CD4-positive, CD25-positive, alpha-beta regulatory T cell (primary cell): ENCODE data around the gene RGS19. TPM values are rescaled to one million over a fixed set of nuclear protein-coding genes. Genes with fewer than 3 reads are reported as not detected.
A peak's percentile ranks its signal among the peaks of the same experiment; 100 is the strongest.
"Not testable (repeated sequence)": the region's sequence is repeated elsewhere in the genome, so short reads cannot be mapped to it uniquely, and the experiment has no call there.

Experiments used
- ATAC-seq, 2 donors: fragments of 150-1000 bp; cut with Tn5 transposase; one replicate each; pipeline ENCODE4 v1.10.0; 2021; ENCODE audit warnings: low read depth in 2 of 2, moderate number of reproducible peaks in 2 of 2, moderate library complexity in 1 of 2
- DNase-seq, 3 donors: peaks; one replicate each; pipeline versions ENCODE4 v3.0.0 to v3.0.0-alpha.2; 2012 to 2022; ENCODE audit warnings: mixed read lengths in 1 of 3
- H3K27ac ChIP-seq: one replicate; pipeline ENCODE4 v1.7.0; 2013; ENCODE audit warnings: mild to moderate bottlenecking, low read length; ENCODE audit not compliant: insufficient read depth, poor library complexity, severe bottlenecking
- H3K27me3 ChIP-seq: one replicate; pipeline ENCODE4 v1.7.0; 2013; ENCODE audit warnings: low read length; ENCODE audit not compliant: control insufficient read depth, insufficient read depth
- H3K36me3 ChIP-seq: one replicate; pipeline ENCODE4 v1.7.0; 2013; ENCODE audit warnings: mild to moderate bottlenecking, low read length, moderate library complexity; ENCODE audit not compliant: control insufficient read depth, insufficient read depth
- H3K4me1 ChIP-seq: 2 replicates; pipeline ENCODE4 v1.7.0; 2013; ENCODE audit warnings: mild to moderate bottlenecking, low read length; ENCODE audit not compliant: insufficient read depth, control insufficient read depth, poor library complexity, severe bottlenecking
- H3K4me3 ChIP-seq: one replicate; pipeline ENCODE4 v1.7.0; 2013; ENCODE audit warnings: low read depth, mild to moderate bottlenecking, low read length, moderate library complexity
- H3K9me3 ChIP-seq, 2 experiments: 1 replicate in 1 of 2; 2 replicates in 1 of 2; pipeline ENCODE4 v1.7.0; 2013; ENCODE audit warnings: low read length in 2 of 2, mild to moderate bottlenecking in 1 of 2, moderate library complexity in 1 of 2; ENCODE audit not compliant: control insufficient read depth in 2 of 2
- H3K27ac Mint-ChIP-seq, 3 donors: one replicate each; pipeline ENCODE4 v1.8.0; 2020 to 2022; ENCODE audit warnings: mild to moderate bottlenecking in 3 of 3, mixed read lengths in 3 of 3, moderate library complexity in 2 of 3
- H3K27me3 Mint-ChIP-seq: one replicate; pipeline ENCODE4 v1.8.0; 2022; ENCODE audit warnings: mild to moderate bottlenecking, mixed read lengths
- H3K36me3 Mint-ChIP-seq: one replicate; pipeline ENCODE4 v1.8.0; 2020; ENCODE audit warnings: mixed read lengths
- H3K4me1 Mint-ChIP-seq, 4 donors: one replicate each; pipeline ENCODE4 v1.8.0; 2020 to 2022; ENCODE audit warnings: mixed read lengths in 4 of 4, mild to moderate bottlenecking in 1 of 4
- H3K4me3 Mint-ChIP-seq, 4 donors: one replicate each; pipeline ENCODE4 v1.8.0; 2020 to 2022; ENCODE audit warnings: mild to moderate bottlenecking in 4 of 4, mixed read lengths in 4 of 4, moderate library complexity in 3 of 4
- H3K9me3 Mint-ChIP-seq, 7 donors: one replicate each; pipeline ENCODE4 v1.8.0; 2020 to 2022; ENCODE audit warnings: mixed read lengths in 7 of 7, mild to moderate bottlenecking in 3 of 7, moderate library complexity in 2 of 7
- polyA plus RNA-seq, 4 donors: library from polyadenylated mRNA; unstranded; fragments of 300-500 nt; fragmentation: Illumina TruSeq; gene quantifications; one replicate each; pipeline ENCODE4 v1.2.3, GENCODE V29; 2021
- total RNA-seq: library from RNA; stranded (reverse); gene quantifications from one replicate; pipeline ENCODE4 v1.2.3, GENCODE V29; 2022

RGS19 gene
- total and polyA plus RNA-seq, 5 donors from 2014 or later: 50.7 to 105 (median 85.2) TPM

DNA sequence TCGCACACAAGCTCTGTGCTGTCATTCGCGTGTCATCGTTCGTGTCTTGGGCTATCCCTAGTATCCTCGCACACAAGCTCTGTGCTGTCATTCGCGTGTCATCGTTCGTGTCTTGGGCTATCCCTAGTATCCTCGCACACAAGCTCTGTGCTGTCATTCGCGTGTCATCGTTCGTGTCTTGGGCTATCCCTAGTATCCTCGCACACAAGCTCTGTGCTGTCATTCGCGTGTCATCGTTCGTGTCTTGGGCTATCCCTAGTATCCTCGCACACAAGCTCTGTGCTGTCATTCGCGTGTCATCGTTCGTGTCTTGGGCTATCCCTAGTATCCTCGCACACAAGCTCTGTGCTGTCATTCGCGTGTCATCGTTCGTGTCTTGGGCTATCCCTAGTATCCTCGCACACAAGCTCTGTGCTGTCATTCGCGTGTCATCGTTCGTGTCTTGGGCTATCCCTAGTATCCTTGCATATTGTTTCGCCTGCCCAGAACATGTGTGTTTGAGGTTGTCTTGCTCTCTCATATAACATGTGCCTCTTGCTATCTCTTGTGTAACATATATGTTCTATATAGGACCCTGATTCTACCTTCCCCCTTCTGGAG is 8.0 kb upstream of the RGS19 start:
- not testable (repeated sequence) for ATAC-seq, H3K36me3 ChIP-seq, H3K4me3 Mint-ChIP-seq, H3K27ac ChIP-seq, H3K4me3 ChIP-seq, H3K27ac Mint-ChIP-seq, H3K9me3 Mint-ChIP-seq, H3K9me3 ChIP-seq, DNase-seq, H3K36me3 Mint-ChIP-seq, H3K27me3 ChIP-seq
- peaks cover 35% of the 10 kb centered on the region for H3K27me3 Mint-ChIP-seq
- H3K4me1 Mint-ChIP-seq: peaks cover 0 to 18% (median 3%) of the 10 kb centered on the region in 4 donors
- H3K4me1 ChIP-seq: peaks cover 22% of the 10 kb centered on the region

DNA sequence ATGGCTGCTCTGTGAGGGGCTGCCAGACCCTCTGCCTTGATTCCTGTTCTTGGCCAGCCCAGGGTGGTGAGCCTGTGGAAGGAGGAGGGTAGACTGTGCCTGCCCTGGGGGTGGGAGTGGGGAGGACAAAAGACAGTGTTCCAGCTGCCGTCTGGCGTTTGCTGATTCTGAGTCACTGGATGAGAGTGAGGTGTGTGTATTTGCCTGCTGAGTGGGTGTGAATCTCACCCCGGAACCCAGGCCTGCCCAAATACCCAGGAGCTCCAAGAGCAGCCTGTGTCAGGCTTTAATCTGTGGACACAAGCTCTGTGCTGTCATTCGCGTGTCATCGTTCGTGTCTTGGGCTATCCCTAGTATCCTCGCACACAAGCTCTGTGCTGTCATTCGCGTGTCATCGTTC is 7.5 kb upstream of the RGS19 start:
- H3K4me1 Mint-ChIP-seq: peaks cover 0 to 23% (median 4%) of the 10 kb centered on the region in 4 donors
- no peak overlapping the region for H3K27ac Mint-ChIP-seq
- H3K27me3 ChIP-seq: peaks cover 4% of the 10 kb centered on the region
- ATAC-seq: no peak
- DNase-seq: no peak
- H3K27me3 Mint-ChIP-seq: peaks cover 40% of the 10 kb centered on the region
- no peak overlapping the region for H3K4me3 ChIP-seq
- no peaks in the 10 kb centered on the region for H3K36me3 ChIP-seq
- H3K4me1 ChIP-seq: peaks cover 24% of the 10 kb centered on the region
- H3K4me3 Mint-ChIP-seq: peak overlapping the region in 1 of 4 donors; percentile 73
- H3K36me3 Mint-ChIP-seq: peaks cover 3% of the 10 kb centered on the region
- H3K27ac ChIP-seq: no peak overlapping the region
- H3K9me3 ChIP-seq: peaks cover 0 to 6% of the 10 kb centered on the region in 2 experiments
- peaks cover 0 to 9% (median 2%) of the 10 kb centered on the region in 7 donors for H3K9me3 Mint-ChIP-seq

DNA sequence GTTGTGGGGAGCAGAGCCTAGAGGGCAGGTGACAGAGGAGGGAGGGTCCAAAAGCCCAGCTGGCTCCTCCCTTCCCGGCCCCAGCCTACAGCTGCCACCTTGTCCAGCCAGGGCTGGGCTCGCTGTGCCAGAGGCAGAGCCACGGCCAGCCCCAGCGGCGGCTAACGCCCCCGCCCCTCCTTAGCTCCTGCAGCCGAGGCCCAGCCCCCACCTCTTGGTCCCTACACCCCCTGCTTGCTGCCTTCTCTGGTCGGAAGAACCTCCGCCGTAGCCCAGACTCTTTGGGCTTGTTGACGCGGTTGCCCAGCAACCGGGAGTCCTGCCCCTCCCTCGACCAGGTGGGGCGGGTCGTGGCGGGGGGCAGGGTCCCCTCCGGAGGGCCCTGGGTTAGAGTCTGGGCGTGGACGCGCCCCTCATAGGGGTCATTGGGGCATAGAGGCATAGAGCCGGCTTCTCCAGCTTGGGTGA is 5.4 kb upstream of the RGS19 start:
- Histone ChIP-seq H3K4me3 (no peak overlapping the region), H3K27me3 (peaks cover 4% of the 10 kb centered on the region), H3K27ac (no peak overlapping the region), H3K9me3 (peaks cover 0 to 6% of the 10 kb centered on the region in 2 experiments), H3K4me1 (peaks cover 29% of the 10 kb centered on the region), H3K36me3 (no peaks in the 10 kb centered on the region)
- peaks cover 3% of the 10 kb centered on the region for H3K36me3 Mint-ChIP-seq
- H3K27me3 Mint-ChIP-seq: peaks cover 44% of the 10 kb centered on the region
- DNase-seq: no peak
- no peak overlapping the region for H3K27ac Mint-ChIP-seq
- peak overlapping the region in 3 of 4 donors; percentile 85 to 90 (median 88) for H3K4me3 Mint-ChIP-seq
- peaks cover 0 to 9% (median 2%) of the 10 kb centered on the region in 7 donors for H3K9me3 Mint-ChIP-seq
- peaks cover 0 to 37% (median 10%) of the 10 kb centered on the region in 4 donors for H3K4me1 Mint-ChIP-seq
- no peak for ATAC-seq

DNA sequence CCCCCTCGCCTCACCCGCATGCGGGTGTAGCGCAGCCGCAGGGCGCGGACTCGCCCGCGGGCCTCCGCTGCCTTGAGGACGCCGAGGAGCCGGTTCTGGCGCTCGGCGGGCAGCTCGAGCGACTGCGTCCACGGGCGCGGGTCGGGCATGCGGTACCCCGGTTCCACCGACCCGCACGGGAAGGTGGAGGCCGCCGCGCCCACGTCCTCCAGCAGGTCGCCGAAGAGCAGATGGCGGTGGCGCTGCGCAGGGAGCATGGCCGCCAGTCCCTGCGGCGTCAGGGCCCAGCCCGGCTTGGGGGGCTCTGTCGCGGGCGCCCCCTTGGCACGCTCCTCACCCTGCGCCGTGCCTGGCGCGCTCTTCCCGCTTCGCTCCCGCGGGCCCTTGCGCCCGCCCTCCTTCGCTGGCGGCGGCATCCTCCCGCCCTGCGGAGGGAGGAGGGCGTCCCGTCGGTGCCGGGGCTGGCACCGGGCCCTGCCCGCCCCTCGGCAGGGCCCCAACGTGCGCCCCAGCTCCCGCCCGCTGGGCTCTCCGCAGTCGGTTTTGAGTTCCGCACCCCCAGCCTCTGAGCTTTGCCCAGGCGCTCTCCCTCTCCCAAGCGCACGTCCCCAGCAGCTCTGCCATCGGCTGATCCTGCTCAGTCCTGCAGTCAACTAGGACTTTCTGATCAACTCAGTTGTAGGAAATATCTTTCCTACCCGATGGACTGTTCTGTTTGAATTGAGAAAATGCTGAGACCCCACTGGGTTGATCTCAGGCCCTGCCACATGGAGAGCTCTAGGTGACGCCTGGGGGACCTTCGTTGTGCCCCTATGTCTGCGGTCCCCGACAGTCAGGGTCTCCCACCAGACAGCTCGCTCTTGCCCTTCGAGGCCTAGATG is 4.7 kb upstream of the RGS19 start, which contains the start of gene LKAAEAR1:
TSS of gene LKAAEAR1 (minus strand) at position 595 of the 881 bp plus-strand sequence. CDS start at position 416, 179 bp downstream.
- no peak for DNase-seq
- Mint-ChIP-seq H3K27me3 (peaks cover 37% of the 10 kb centered on the region), H3K4me3 (peak within 1 kb of the TSS; percentile 83 to 94 (median 89)), H3K27ac (peak within 1 kb of the TSS in 2 of 3 donors; percentile 20 to 56), H3K36me3 (peaks cover 3% of the 10 kb centered on the region), H3K4me1 (peaks cover 0 to 37% (median 10%) of the 10 kb centered on the region in 4 donors), H3K9me3 (peaks cover 0 to 9% (median 2%) of the 10 kb centered on the region in 7 donors)
- Histone ChIP-seq H3K27me3 (peaks cover 4% of the 10 kb centered on the region), H3K27ac (no peak within 1 kb of the TSS), H3K36me3 (no peaks in the 10 kb centered on the region), H3K4me3 (no peak within 1 kb of the TSS), H3K4me1 (peaks cover 33% of the 10 kb centered on the region), H3K9me3 (peaks cover 0 to 6% of the 10 kb centered on the region in 2 experiments)
- ATAC-seq: no peak

DNA sequence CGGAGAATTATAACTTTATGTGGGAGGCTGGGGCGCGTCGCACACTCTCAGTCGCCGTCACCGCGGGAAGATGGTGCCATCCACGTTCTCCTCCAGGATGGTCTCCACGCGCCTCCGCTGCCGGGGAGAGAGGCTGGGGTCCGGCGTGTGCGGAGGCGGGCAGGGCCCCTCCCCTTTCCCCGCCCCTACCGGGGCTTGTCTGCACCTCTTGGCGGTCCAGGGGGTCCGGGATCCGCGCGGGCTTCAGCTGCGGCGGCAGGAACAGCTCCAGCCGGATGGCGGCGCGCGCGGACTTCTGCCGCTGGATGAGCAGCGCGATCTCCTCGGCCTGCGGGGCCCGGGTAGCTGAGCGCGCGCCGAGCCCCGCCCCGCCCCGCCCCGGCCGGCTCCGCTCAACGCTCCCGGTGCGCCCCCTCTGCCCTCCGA is 4.1 kb upstream of the RGS19 start:
- Mint-ChIP-seq H3K27ac (peak overlapping the region in 1 of 3 donors; percentile 20), H3K36me3 (peaks cover 3% of the 10 kb centered on the region), H3K4me3 (peak overlapping the region; percentile 72 to 94 (median 82)), H3K4me1 (peaks cover 0 to 37% (median 11%) of the 10 kb centered on the region in 4 donors), H3K27me3 (peaks cover 31% of the 10 kb centered on the region), H3K9me3 (peaks cover 0 to 9% (median 2%) of the 10 kb centered on the region in 7 donors)
- H3K27me3 ChIP-seq: peaks cover 4% of the 10 kb centered on the region
- peaks cover 39% of the 10 kb centered on the region for H3K4me1 ChIP-seq
- H3K36me3 ChIP-seq: no peaks in the 10 kb centered on the region
- DNase-seq (peak; percentile 54 to 71 (median 55)), ATAC-seq (peak; percentile 38 to 56)
- no peak overlapping the region for H3K27ac ChIP-seq
- peaks cover 0 to 6% of the 10 kb centered on the region in 2 experiments for H3K9me3 ChIP-seq
- H3K4me3 ChIP-seq: no peak overlapping the region

GRCh38 chr20:64082820-64083377 is 3.6 kb upstream of the RGS19 start:
- H3K9me3 Mint-ChIP-seq: peaks cover 0 to 5% (median 0%) of the 10 kb centered on the region in 7 donors
- peak overlapping the region in 1 of 3 donors; percentile 20 for H3K27ac Mint-ChIP-seq
- no peaks in the 10 kb centered on the region for H3K36me3 Mint-ChIP-seq
- Histone ChIP-seq H3K27ac (no peak overlapping the region), H3K4me1 (peaks cover 44% of the 10 kb centered on the region), H3K9me3 (peaks cover 0 to 6% of the 10 kb centered on the region in 2 experiments), H3K27me3 (peaks cover 4% of the 10 kb centered on the region), H3K4me3 (no peak overlapping the region), H3K36me3 (no peaks in the 10 kb centered on the region)
- peaks cover 0 to 38% (median 12%) of the 10 kb centered on the region in 4 donors for H3K4me1 Mint-ChIP-seq
- ATAC-seq (no peak), DNase-seq (no peak)
- peak overlapping the region; percentile 72 to 94 (median 82) for H3K4me3 Mint-ChIP-seq
- peaks cover 27% of the 10 kb centered on the region for H3K27me3 Mint-ChIP-seq

DNA sequence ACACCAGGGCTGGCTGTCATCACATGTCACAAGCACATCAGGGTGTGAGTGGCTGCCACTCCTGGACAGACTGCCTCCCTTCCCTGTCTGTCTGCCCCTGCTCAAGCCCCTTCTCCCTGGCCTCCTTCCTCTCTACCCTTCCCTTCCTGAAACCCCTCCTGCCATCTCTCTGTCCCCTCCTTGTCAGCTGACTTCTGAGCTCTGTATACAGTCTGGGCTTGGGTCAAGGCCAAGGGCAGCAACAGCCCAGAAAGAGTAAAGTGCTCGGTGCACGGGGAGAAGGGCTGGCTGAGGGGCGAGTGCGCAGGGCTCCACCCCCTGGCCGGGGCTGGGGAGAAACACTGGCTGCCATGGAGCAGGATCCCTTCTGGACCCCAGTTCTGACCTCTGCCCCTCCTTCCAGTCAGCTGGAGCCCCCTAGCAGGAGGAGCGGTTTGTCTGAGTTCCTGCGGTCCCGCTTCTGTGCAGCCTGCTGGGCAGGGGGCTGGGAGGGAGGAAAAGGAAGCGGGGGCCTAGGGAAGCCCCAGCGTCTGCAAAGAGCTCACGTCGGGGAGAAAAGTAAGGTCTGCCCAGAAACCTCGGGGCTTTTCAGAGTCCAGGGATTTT is 2.9 kb upstream of the RGS19 start:
- H3K27me3 Mint-ChIP-seq: peaks cover 27% of the 10 kb centered on the region
- H3K27ac Mint-ChIP-seq: no peak overlapping the region
- H3K9me3 Mint-ChIP-seq: peaks cover 0 to 4% (median 0%) of the 10 kb centered on the region in 7 donors
- H3K36me3 ChIP-seq: no peaks in the 10 kb centered on the region
- peaks cover 51% of the 10 kb centered on the region for H3K4me1 ChIP-seq
- no peaks in the 10 kb centered on the region for H3K36me3 Mint-ChIP-seq
- no peak overlapping the region for H3K27ac ChIP-seq
- H3K4me3 Mint-ChIP-seq: peak overlapping the region; percentile 64 to 94 (median 84)
- DNase-seq (no peak), ATAC-seq (no peak)
- H3K4me1 Mint-ChIP-seq: peaks cover 0 to 42% (median 12%) of the 10 kb centered on the region in 4 donors
- H3K9me3 ChIP-seq: no peaks in the 10 kb centered on the region
- H3K4me3 ChIP-seq: no peak overlapping the region
- H3K27me3 ChIP-seq: peaks cover 4% of the 10 kb centered on the region
